ENCODE results near the gene PARD6B. TPM values are rescaled to one million over a fixed set of nuclear protein-coding genes. Genes with fewer than 3 reads are reported as not detected.

The PARD6B gene
- total and polyA plus RNA-seq, 2 of the 13 experiments (the other 11 are each of a cell fraction or from before 2014, with no cell fraction given): 6.9 to 22.2 TPM

- 0 out of 2 replicates have a peak, but pooled peaks have one; percentile 62 for TF ChIP-seq FOXO4 (CRISPR knock-in tag; conservative IDR thresholded peaks at IDR 0.05)
- TF ChIP-seq ZNF740 (CRISPR knock-in tag; IDR thresholded peaks at IDR 0.05): no peak
- TF ChIP-seq ZNF121 (CRISPR knock-in tag; IDR thresholded peaks at IDR 0.05): peak; percentile 98
- no peak for TF ChIP-seq HCFC1 (IDR thresholded peaks at IDR 0.05; ENCODE audit: low read depth, low read length)
- 0 out of 2 replicates have a peak, but pooled peaks have one; percentile 9 for TF ChIP-seq ZNF629 (CRISPR knock-in tag; conservative IDR thresholded peaks at IDR 0.05)
- no peak for TF ChIP-seq SP4 (CRISPR knock-in tag; IDR thresholded peaks at IDR 0.05)
- TF ChIP-seq ARNTL (CRISPR knock-in tag; IDR thresholded peaks at IDR 0.05): no peak
- TF ChIP-seq FOXA3 (CRISPR knock-in tag; IDR thresholded peaks at IDR 0.05): no peak
- no peak for TF ChIP-seq HDAC6 (IDR thresholded peaks at IDR 0.05; ENCODE audit: low read depth, low read length)
- no peak for TF ChIP-seq ZBTB43 (CRISPR knock-in tag; conservative IDR thresholded peaks at IDR 0.05)
- no peak for TF ChIP-seq ZSCAN20 (CRISPR knock-in tag; IDR thresholded peaks at IDR 0.05; ENCODE audit: borderline replicate concordance)
- TF ChIP-seq GABPB1 (CRISPR knock-in tag; IDR thresholded peaks at IDR 0.05): peak; percentile 5; the same call in 1 of the 2 replicates
- TF ChIP-seq RXRB (CRISPR knock-in tag; IDR thresholded peaks at IDR 0.05; ENCODE audit: borderline replicate concordance): no peak
- no peak for TF ChIP-seq ZNF512 (CRISPR knock-in tag; IDR thresholded peaks at IDR 0.05)
- no peak for TF ChIP-seq POGK (CRISPR knock-in tag; conservative IDR thresholded peaks at IDR 0.05)
- TF ChIP-seq ZFP62 (CRISPR knock-in tag; IDR thresholded peaks at IDR 0.05): no peak
- no peak for TF ChIP-seq ZNF644 (CRISPR knock-in tag; IDR thresholded peaks at IDR 0.05; ENCODE audit: low read depth)
Measured at GRCh38 chr20:50724112-50724725, 7.2 kb upstream of the PARD6B start (continued).

All from HepG2 (cell line).